K562 (cell line): Measurements from ENCODE around the gene ECM2. TPM values are rescaled to one million over a fixed set of nuclear protein-coding genes. Genes with fewer than 3 reads are reported as not detected.

Source experiments
- ATAC-seq: fragments of 200-7000 bp; cut with Tn5 transposase; 3 replicates; pipeline ENCODE4 v1.9.1; 2020; ENCODE audit warnings: moderate library complexity
- BruUV-seq: library from RNA; stranded (reverse); fragments of 400-500 nt; replicated peaks from 2 replicates; lab custom pipeline; 2021; lab: Mats Ljungman, UMichigan
- CTCF ChIA-PET: fragments of 300-600 bp; formaldehyde crosslinking; extraction: SDS; loops from one replicate; lab custom pipeline; 2021; ENCODE audit warnings: low intra/inter-chr PET ratio; lab: Yijun Ruan, JAX
- POLR2A ChIA-PET: fragments of 300-600, 350-650 bp; sonication (Branson Sonifier 250); formaldehyde crosslinking; extraction: SDS; loops from one replicate; lab custom pipeline; 2021; ENCODE audit warnings: antibody characterized with exemption, inconsistent platforms; lab: Yijun Ruan, JAX
- DNase-seq, 4 experiments: peaks; one replicate each; pipeline versions ENCODE4 v3.0.0 to v3.0.0-alpha.2; 2011 to 2018; ENCODE audit warnings: low spot score in 3 of 4, mixed read lengths in 3 of 4; ENCODE audit errors: extremely low read depth in 1 of 4
- FAIRE-seq: peaks from 2 replicates; lab custom pipeline; 2011; peaks lifted over from hg19 to GRCh38; lab: Jason Lieb, UNC
- H2AFZ ChIP-seq: 2 replicates; pipeline ENCODE4 v1.6.0; 2011; ENCODE audit warnings: low read depth, low read length, control low read depth, inconsistent platforms
- H3K27ac ChIP-seq: fragments of 200-600 bp; 3 replicates; pipeline ENCODE4 v1.8.0; 2011; ENCODE audit warnings: low read depth, mild to moderate bottlenecking, control low read depth, inconsistent platforms, low read length, moderate library complexity, mixed read lengths; ENCODE audit errors: extremely low read depth
- H3K27me3 ChIP-seq, 2 experiments: fragments of 300-600 bp in 1 of 2; 2 replicates in 1 of 2; 3 replicates in 1 of 2; pipeline versions ENCODE4 v1.6.0 to v1.8.0; 2011; ENCODE audit warnings: inconsistent platforms in 2 of 2, low read length in 2 of 2, mild to moderate bottlenecking in 1 of 2, mixed read lengths in 1 of 2, moderate library complexity in 1 of 2; ENCODE audit not compliant: control insufficient read depth in 2 of 2, insufficient read depth in 2 of 2
- H3K36me3 ChIP-seq: fragments of 300-600 bp; 3 replicates; pipeline ENCODE4 v1.8.0; 2011; ENCODE audit warnings: mild to moderate bottlenecking, low read length, inconsistent platforms; ENCODE audit not compliant: control insufficient read depth, insufficient read depth
- H3K4me1 ChIP-seq, 2 experiments: fragments of 200-600 bp in 1 of 2; replicated peaks in 1 of 2; 2 replicates in 1 of 2; 3 replicates in 1 of 2; pipeline versions ENCODE4 v1.5.1 to v1.8.0; 2011; ENCODE audit warnings: inconsistent platforms in 2 of 2, low read length in 2 of 2, mild to moderate bottlenecking in 1 of 2, mixed read lengths in 1 of 2, moderate library complexity in 1 of 2; ENCODE audit not compliant: control insufficient read depth in 2 of 2, insufficient read depth in 2 of 2
- H3K4me2 ChIP-seq: 2 replicates; pipeline ENCODE4 v1.6.1; 2011; ENCODE audit warnings: low read length, control low read depth, inconsistent platforms, mixed read lengths; ENCODE audit not compliant: insufficient read depth
- H3K4me3 ChIP-seq: fragments of 200-600 bp; sonication (generic), shearing (Covaris generic); 2 replicates; pipeline ENCODE4 v1.5.1; 2016; ENCODE audit warnings: control low read depth, inconsistent platforms
- H3K79me2 ChIP-seq: fragments of 200-600 bp; 3 replicates; pipeline ENCODE4 v1.8.0; 2011; ENCODE audit warnings: low read length, inconsistent platforms; ENCODE audit not compliant: control insufficient read depth, insufficient read depth
- H3K9ac ChIP-seq, 2 experiments: 2 replicates each; pipeline versions ENCODE4 v1.6.0 to v1.6.1; 2011; ENCODE audit warnings: low read depth in 2 of 2, low read length in 2 of 2, control low read depth in 1 of 2, inconsistent platforms in 1 of 2, mild to moderate bottlenecking in 1 of 2, mixed read lengths in 1 of 2; ENCODE audit not compliant: insufficient read depth in 1 of 2
- H3K9me1 ChIP-seq: one replicate; pipeline ENCODE4 v1.6.0; 2011; ENCODE audit warnings: inconsistent platforms, mild to moderate bottlenecking, low read length, moderate library complexity; ENCODE audit not compliant: control insufficient read depth, insufficient read depth
- H3K9me3 ChIP-seq: replicated peaks from 2 replicates; pipeline ENCODE4 v1.5.1; 2011; ENCODE audit warnings: low read depth, low read length, inconsistent platforms; ENCODE audit not compliant: control insufficient read depth, insufficient read depth
- H4K20me1 ChIP-seq: replicated peaks from 2 replicates; pipeline ENCODE4 v1.6.1; 2011; ENCODE audit warnings: low read length, inconsistent platforms, mixed read lengths; ENCODE audit not compliant: control insufficient read depth, insufficient read depth
- CCAR2 ChIP-seq: fragments of 200-400 bp; formaldehyde crosslinking; IDR thresholded peaks from 2 replicates; pipeline ENCODE4 v1.6.1; 2017; ENCODE audit warnings: mild to moderate bottlenecking, low read depth, low read length
- MAFF ChIP-seq: IDR thresholded peaks from 2 replicates; pipeline ENCODE4 v1.6.1; 2012; ENCODE audit warnings: low read length, improper control_type of control experiment
- RBM39 ChIP-seq: fragments of 200-400 bp; formaldehyde crosslinking; optimal IDR thresholded peaks from 2 replicates; pipeline ENCODE3; 2018; ENCODE audit warnings: low read depth, low read length
- YY1 ChIP-seq, 3 experiments: IDR thresholded peaks; 2 replicates each; pipeline ENCODE4 v1.6.1; 2011; ENCODE audit warnings: low read length in 2 of 3, mild to moderate bottlenecking in 2 of 3, moderate library complexity in 2 of 3, borderline replicate concordance in 1 of 3, control low read depth in 1 of 3, low read depth in 1 of 3; ENCODE audit not compliant: insufficient read depth in 3 of 3, insufficient replicate concordance in 2 of 3, control insufficient read depth in 1 of 3, insufficient read length in 1 of 3; ENCODE audit errors: extremely low read depth in 1 of 3
- ZBED1 ChIP-seq: IDR thresholded peaks from 2 replicates; pipeline ENCODE4 v1.6.1; 2014
- WGBS: fragments of 100-300 bp; shearing (Covaris generic); methylation state at CpG from one replicate; pipeline ENCODE4 v1.1.6; 2016; ENCODE audit warnings: low coverage, mixed read lengths; ENCODE audit not compliant: insufficient coverage; ENCODE audit errors: missing lambda C conversion rate; 5-methylcytosine and 5-hydroxymethylcytosine counted together
- in situ Hi-C: fragments of 300-500 bp; cut with MboI; formaldehyde crosslinking; loops from 4 replicates; pipeline ENCODE4 v1.15.0; 2018; ENCODE audit warnings: inconsistent platforms, mixed read lengths
- intact Hi-C: fragments of 100-400 bp; cut with micrococcal nuclease; formaldehyde crosslinking; loops from 2 replicates; pipeline ENCODE4 v1.14.2; 2022
- polyA plus RNA-seq, 8 experiments: library from polyadenylated mRNA; depleted of rRNA in 4 of 8; stranded (reverse) in 5 of 8; unstranded in 3 of 8; fragments of >200 nt; fragmentation: Nextera tagmentation in 2 of 8; fragmentation: Illumina TruSeq in 1 of 8; extraction: Ambion mirVana in 2 of 8; extraction: Trizol in 1 of 8; gene quantifications; 2 replicates each; pipeline versions ENCODE4 v1.2.1 to v1.2.3, GENCODE V29; 2011 to 2014; ENCODE audit warnings: inconsistent platforms in 1 of 8, missing spikeins in 1 of 8
- total RNA-seq, 7 experiments: library from RNA; depleted of rRNA in 6 of 7; stranded (reverse); fragments of >200 nt in 6 of 7; fragmentation: Illumina TruSeq in 2 of 7; extraction: Trizol in 2 of 7; gene quantifications; 2 replicates each; pipeline versions ENCODE4 v1.2.1 to v1.2.3, GENCODE V29; 2011 to 2021; ENCODE audit warnings: low replicate concordance in 1 of 7
- TF ChIP-seq, protein P1 (sequence below): fragments of 250-450 bp; sonication (Bioruptor Pico); IDR thresholded peaks from 2 replicates; pipeline ENCODE4 v1.5.0; 2021; ENCODE audit warnings: mild to moderate bottlenecking, moderate library complexity

The ECM2 gene
- total and polyA plus RNA-seq, 9 of the 15 experiments (the other 6 are each of a cell fraction or from before 2014, with no cell fraction given): 0.03 to 0.07 TPM; not detected in 7

DNA sequence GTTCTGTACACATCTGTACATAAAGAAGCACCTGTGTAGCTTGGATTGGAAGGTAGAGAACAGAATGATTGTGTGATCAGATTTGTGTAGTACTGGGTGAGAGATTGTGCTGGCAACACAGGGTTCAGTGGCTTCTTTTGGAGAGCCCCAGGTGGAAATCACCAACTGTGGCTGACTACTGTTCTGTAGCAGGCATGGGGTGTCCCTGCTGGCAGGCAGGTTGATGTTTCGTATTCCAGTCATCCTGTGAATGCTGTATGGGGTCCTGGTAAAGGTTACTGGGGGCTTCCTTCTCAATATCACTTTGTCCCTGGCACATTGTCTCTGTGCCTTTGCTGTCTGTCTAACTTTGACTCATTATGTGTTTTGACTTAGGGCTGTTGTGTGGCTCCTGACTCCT lies 58.8 kb downstream of the ECM2 start (continued):
- no peak for TF ChIP-seq YY1 (IDR thresholded peaks at IDR 0.05; ENCODE audit: borderline replicate concordance in 1 of 3, control insufficient read depth in 1 of 3, extremely low read depth in 1 of 3, insufficient read depth in 3 of 3, insufficient read length in 1 of 3, insufficient replicate concordance in 2 of 3, low read depth in 1 of 3, low read length in 2 of 3)
- no peak for TF ChIP-seq MAFF
- TF ChIP-seq RBM39: no peak
- TF ChIP-seq, protein P1, sequence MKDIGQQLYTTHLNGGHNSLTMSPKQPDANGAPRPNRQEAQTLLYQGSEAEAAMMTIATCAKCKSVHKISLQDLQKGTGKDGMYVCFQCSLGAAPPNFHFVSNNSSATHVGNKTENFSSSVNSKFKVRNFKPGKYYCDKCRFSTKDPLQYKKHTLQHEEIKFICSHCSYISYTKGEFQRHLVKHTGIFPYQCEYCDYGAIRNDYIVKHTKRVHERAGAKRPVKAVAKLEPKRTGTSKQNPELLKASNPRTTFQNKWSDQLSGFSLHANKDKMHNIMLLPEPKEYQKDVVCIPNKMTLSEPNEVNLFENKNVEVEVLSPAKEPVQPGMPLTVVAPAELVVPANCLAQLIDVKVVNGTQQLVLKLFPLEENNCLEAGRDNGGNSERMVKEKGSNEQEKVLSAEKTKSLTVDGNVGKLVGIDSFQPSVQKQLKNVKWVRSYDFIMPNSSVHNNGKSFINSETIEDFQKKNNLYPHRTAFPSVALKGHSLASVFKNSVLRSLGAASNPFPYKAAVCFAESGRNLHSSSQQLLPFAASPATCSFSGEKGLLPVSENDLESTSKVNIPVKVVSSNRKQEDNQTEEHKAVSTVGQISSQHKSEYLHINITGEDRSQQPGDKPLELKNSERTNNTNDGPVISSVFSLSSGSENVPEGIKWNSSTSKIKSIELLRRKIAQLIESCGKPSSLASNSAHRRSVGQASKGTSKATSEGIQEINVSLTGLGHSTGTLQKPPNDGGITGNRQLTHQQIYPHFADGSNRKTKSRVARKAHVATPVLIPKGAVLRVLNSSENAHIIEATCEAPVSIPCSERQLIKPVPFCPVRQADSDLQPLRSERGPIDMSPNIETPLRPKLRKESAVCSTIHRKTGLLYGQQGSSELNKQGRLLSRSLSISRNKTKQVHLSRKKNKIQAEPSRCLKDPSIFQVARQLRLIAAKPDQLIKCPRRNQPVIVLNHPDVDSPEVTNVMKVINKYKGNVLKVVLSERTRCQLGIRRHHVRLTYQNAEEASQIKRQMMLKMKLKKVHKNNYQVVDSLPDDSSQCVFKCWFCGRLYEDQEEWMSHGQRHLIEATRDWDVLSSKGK (CRISPR knock-in tag): no peak
- no peak for TF ChIP-seq ZBED1
- TF ChIP-seq, all 486 proteins: peak for 0

DNA sequence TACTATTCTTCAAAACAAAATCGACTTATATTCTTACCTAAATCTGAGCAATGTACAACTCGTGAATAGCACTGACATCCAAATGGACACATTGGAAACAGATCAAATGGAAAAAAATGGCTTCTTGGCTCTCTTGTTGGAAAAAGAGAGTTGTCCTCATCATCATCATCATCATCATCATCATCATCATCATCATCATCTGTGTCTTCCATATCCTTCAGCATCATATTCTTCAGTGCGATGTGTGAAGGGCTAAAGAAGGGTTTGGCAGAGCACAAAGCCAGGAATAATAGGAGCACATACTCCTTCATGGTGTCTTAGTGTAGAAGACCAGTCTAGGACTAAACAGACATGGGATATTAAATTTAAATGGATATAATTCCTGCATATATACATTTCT lies 61.2 kb downstream of the ECM2 start:
- no peak for TF ChIP-seq CCAR2
- Histone ChIP-seq H3K79me2 (no peaks in the 10 kb centered on the region), H3K4me3 (no peak overlapping the region), H3K27ac (no peak overlapping the region), H3K27me3 (no peaks in the 10 kb centered on the region), H3K9me3 (no peaks in the 10 kb centered on the region), H3K4me2 (no peak overlapping the region), H3K36me3 (no peaks in the 10 kb centered on the region), H2AFZ (no peak overlapping the region), H3K9me1 (no peaks in the 10 kb centered on the region), H3K4me1 (peaks cover 0 to 4% of the 10 kb centered on the region in 2 experiments; a peak in 1 of 5 replicates), H4K20me1 (no peaks in the 10 kb centered on the region), H3K9ac (no peak overlapping the region)
- intact Hi-C loops: no loop called here
- ChIA-PET POLR2A (interaction anchor here (1.3 kb wide), 1 partner anchor 10 kb away, joined by 3 read pairs; no protein-coding TSS in a partner anchor), CTCF (no interaction called here)
- DNase-seq: no peak
- ATAC-seq: no peak
- 44% methylated on average over 3 of the region's 3 CpGs for WGBS
- FAIRE-seq: no peak
- in situ Hi-C loops: no loop called here
- BruUV-seq: no TSS peak
